BLaER1 treated with 17β-estradiol and CSF1 and Interleukin-3, amounts not matched to agents 10 nM and 100 nM (cell line): ENCODE data around the gene NSMF.

Experiments
- H3K27ac ChIP-seq, 11 experiments: shearing (Covaris generic); formaldehyde crosslinking; 2 replicates each; pipeline ENCODE4 v1.8.1; 2022
- H3K27me3 ChIP-seq, 11 experiments: shearing (Covaris generic); formaldehyde crosslinking; 2 replicates each; pipeline ENCODE4 v1.8.1; 2022
- H3K36me3 ChIP-seq, 11 experiments: shearing (Covaris generic); formaldehyde crosslinking; 2 replicates each; pipeline ENCODE4 v1.8.1; 2022
- H3K4me1 ChIP-seq, 10 experiments: shearing (Covaris generic); formaldehyde crosslinking; 2 replicates each; pipeline ENCODE4 v1.8.1; 2022
- H3K4me2 ChIP-seq, 11 experiments: shearing (Covaris generic); formaldehyde crosslinking; 2 replicates each; pipeline ENCODE4 v1.8.1; 2022
- H3K4me3 ChIP-seq, 10 experiments: shearing (Covaris generic); formaldehyde crosslinking; 2 replicates each; pipeline ENCODE4 v1.8.1; 2022
- H3K9ac ChIP-seq, 11 experiments: shearing (Covaris generic); formaldehyde crosslinking; 2 replicates each; pipeline ENCODE4 v1.8.1; 2022
- H3K9me3 ChIP-seq, 11 experiments: shearing (Covaris generic); formaldehyde crosslinking; replicated peaks in 1 of 11; 2 replicates each; pipeline ENCODE4 v1.8.1; 2022
- H4K20me1 ChIP-seq, 11 experiments: shearing (Covaris generic); formaldehyde crosslinking; 2 replicates each; pipeline ENCODE4 v1.8.1; 2022
- Cebpa-rat ChIP-seq, 11 experiments: shearing (Covaris generic); IDR thresholded peaks; 2 replicates each; pipeline ENCODE4 v1.8.1; 2022

The NSMF gene

GRCh38 chr9:137435980-137436760 is 23.0 kb downstream of the NSMF start:
- Histone ChIP-seq H3K9me3 (no peaks in the 10 kb centered on the region), H3K4me3 (no peak overlapping the region), H3K27ac (no peak overlapping the region), H3K36me3 (no peaks in the 10 kb centered on the region), H3K9ac (peak overlapping the region in 5 of 11 experiments; percentile 0 to 33 (median 8); a peak in 7 of 22 replicates), H3K4me1 (peaks cover 30 to 77% (median 61%) of the 10 kb centered on the region in 10 experiments), H3K27me3 (peaks cover 0 to 31% (median 3%) of the 10 kb centered on the region in 11 experiments; a peak in 19 of 22 replicates), H4K20me1 (peaks cover 0 to 59% (median 5%) of the 10 kb centered on the region in 11 experiments; a peak in 12 of 22 replicates), H3K4me2 (peak overlapping the region; percentile 49 to 94 (median 83))
- TF ChIP-seq Cebpa-rat (IDR thresholded peaks at IDR 0.05), result no peak

GRCh38 chr9:137435381-137435891 is 23.7 kb downstream of the NSMF start:
- H3K4me1 ChIP-seq, result peaks cover 38 to 84% (median 68%) of the 10 kb centered on the region in 10 experiments
- H3K36me3 ChIP-seq, result no peaks in the 10 kb centered on the region
- peak overlapping the region; percentile 49 to 94 (median 83) for H3K4me2 ChIP-seq
- H3K27ac ChIP-seq, result no peak overlapping the region
- peaks cover 0 to 38% (median 9%) of the 10 kb centered on the region in 11 experiments; a peak in 13 of 22 replicates for H3K27me3 ChIP-seq
- H3K9me3 ChIP-seq, result no peaks in the 10 kb centered on the region
- H3K4me3 ChIP-seq, result no peak overlapping the region
- H4K20me1 ChIP-seq, result peaks cover 0 to 67% (median 12%) of the 10 kb centered on the region in 11 experiments; a peak in 13 of 22 replicates
- peak overlapping the region in 5 of 11 experiments; percentile 0 to 33 (median 8); a peak in 7 of 22 replicates for H3K9ac ChIP-seq
- no peak for TF ChIP-seq Cebpa-rat (IDR thresholded peaks at IDR 0.05)

GRCh38 chr9:137434498-137435380 is 24.4 kb downstream of the NSMF start:
- Histone ChIP-seq H3K27ac (no peak overlapping the region), H3K4me2 (peak overlapping the region; percentile 49 to 94 (median 83); a peak in 20 of 22 replicates), H4K20me1 (peaks cover 0 to 69% (median 15%) of the 10 kb centered on the region in 11 experiments; a peak in 13 of 22 replicates), H3K36me3 (no peaks in the 10 kb centered on the region), H3K4me1 (peaks cover 45 to 91% (median 75%) of the 10 kb centered on the region in 10 experiments), H3K9me3 (no peaks in the 10 kb centered on the region), H3K9ac (peak overlapping the region in 2 of 11 experiments; percentile 2 to 26; a peak in 2 of 22 replicates), H3K4me3 (no peak overlapping the region), H3K27me3 (peaks cover 0 to 45% (median 10%) of the 10 kb centered on the region in 11 experiments; a peak in 13 of 22 replicates)
- no peak for TF ChIP-seq Cebpa-rat (IDR thresholded peaks at IDR 0.05)

GRCh38 chr9:137433916-137434431 is 25.2 kb downstream of the NSMF start:
- Histone ChIP-seq H3K4me2 (peak overlapping the region in 9 of 11 experiments; percentile 26 to 94 (median 86); a peak in 17 of 22 replicates), H3K36me3 (no peaks in the 10 kb centered on the region), H3K27ac (no peak overlapping the region), H3K4me3 (no peak overlapping the region), H3K27me3 (peaks cover 0 to 52% (median 10%) of the 10 kb centered on the region in 11 experiments; a peak in 13 of 22 replicates), H3K9ac (peak overlapping the region in 2 of 11 experiments; percentile 9 to 24; a peak in 1 of 22 replicates), H3K4me1 (peaks cover 52 to 95% (median 82%) of the 10 kb centered on the region in 10 experiments), H4K20me1 (peaks cover 0 to 64% (median 15%) of the 10 kb centered on the region in 11 experiments; a peak in 13 of 22 replicates), H3K9me3 (no peaks in the 10 kb centered on the region)
- TF ChIP-seq Cebpa-rat (IDR thresholded peaks at IDR 0.05), result no peak

- TF ChIP-seq Cebpa-rat (IDR thresholded peaks at IDR 0.05), result no peak
- Histone ChIP-seq H3K9me3 (no peaks in the 10 kb centered on the region), H3K4me2 (peak overlapping the region in 9 of 11 experiments; percentile 26 to 94 (median 86); a peak in 16 of 22 replicates), H3K4me3 (no peak overlapping the region), H3K27ac (no peak overlapping the region), H3K27me3 (peaks cover 0 to 55% (median 10%) of the 10 kb centered on the region in 11 experiments; a peak in 13 of 22 replicates), H3K36me3 (no peaks in the 10 kb centered on the region), H4K20me1 (peaks cover 0 to 66% (median 15%) of the 10 kb centered on the region in 11 experiments; a peak in 13 of 22 replicates), H3K4me1 (peaks cover 54 to 98% (median 86%) of the 10 kb centered on the region in 10 experiments), H3K9ac (peak overlapping the region in 2 of 11 experiments; percentile 9 to 24; a peak in 1 of 22 replicates)
Observed at GRCh38 chr9:137433349-137433915, 25.7 kb downstream of the NSMF start.

- H3K9ac ChIP-seq, result 0 out of 22 replicates have a peak overlapping the region, but pooled peaks of 1 of the 11 experiments have one; percentile 24
- peaks cover 54 to 99% (median 90%) of the 10 kb centered on the region in 10 experiments for H3K4me1 ChIP-seq
- no peaks in the 10 kb centered on the region for H3K9me3 ChIP-seq
- peak overlapping the region in 9 of 11 experiments; percentile 26 to 94 (median 86); a peak in 15 of 22 replicates for H3K4me2 ChIP-seq
- H3K27me3 ChIP-seq, result peaks cover 0 to 55% (median 10%) of the 10 kb centered on the region in 11 experiments; a peak in 13 of 22 replicates
- H3K36me3 ChIP-seq, result no peaks in the 10 kb centered on the region
- H3K27ac ChIP-seq, result no peak overlapping the region
- H3K4me3 ChIP-seq, result no peak overlapping the region
- H4K20me1 ChIP-seq, result peaks cover 0 to 66% (median 15%) of the 10 kb centered on the region in 11 experiments; a peak in 13 of 22 replicates
- no peak for TF ChIP-seq Cebpa-rat (IDR thresholded peaks at IDR 0.05)
Observed at GRCh38 chr9:137432687-137433348, 26.3 kb downstream of the NSMF start.

GRCh38 chr9:137431416-137431931 is 27.7 kb downstream of the NSMF start:
- Histone ChIP-seq H3K4me1 (peaks cover 52 to 95% (median 89%) of the 10 kb centered on the region in 10 experiments), H3K4me3 (peak overlapping the region in 2 of 10 experiments; percentile 23 to 32; a peak in 3 of 20 replicates), H3K4me2 (peak overlapping the region in 10 of 11 experiments; percentile 25 to 95 (median 90); a peak in 19 of 22 replicates), H3K9ac (peak overlapping the region in 1 of 11 experiments; percentile 63; a peak in 1 of 22 replicates), H4K20me1 (peaks cover 0 to 58% (median 15%) of the 10 kb centered on the region in 11 experiments; a peak in 13 of 22 replicates), H3K27ac (no peak overlapping the region; a peak in 1 of 22 replicates), H3K27me3 (peaks cover 0 to 51% (median 10%) of the 10 kb centered on the region in 11 experiments; a peak in 14 of 22 replicates), H3K9me3 (no peaks in the 10 kb centered on the region), H3K36me3 (no peaks in the 10 kb centered on the region)
- TF ChIP-seq Cebpa-rat (IDR thresholded peaks at IDR 0.05), result no peak
